SK-MEL-5 (cell line): Measurements from ENCODE around the gene PSMA6. TPM values are rescaled to one million over a fixed set of nuclear protein-coding genes. Genes with fewer than 3 reads are reported as not detected.

ENCODE experiments used
- total RNA-seq: library from RNA; depleted of rRNA; stranded (reverse); fragments of >200 nt; shearing (Covaris generic); gene quantifications from 2 replicates; pipeline ENCODE4 v1.2.3, GENCODE V29; 2014; rRNA removed

Gene PSMA6
- total RNA-seq, 1 experiment from 2014 or later = 169 TPM

Other genes starting within 250 kb of the PSMA6 start
- gene FAM177A1, start 246.1 kb upstream of the PSMA6 start, total RNA-seq = 34.8 and 41.9 TPM in 2 replicates
- gene PPP2R3C, start 170.4 kb upstream of the PSMA6 start, total RNA-seq = 53.9 and 57.6 TPM in 2 replicates
- 32.7 and 36.8 TPM in 2 replicates for gene PRORP, start 169.8 kb upstream of the PSMA6 start, total RNA-seq
- gene NFKBIA, start 112.4 kb downstream of the PSMA6 start, total RNA-seq = 25.8 and 26.7 TPM in 2 replicates
- gene INSM2, start 241.8 kb downstream of the PSMA6 start, total RNA-seq = 0.26 and 0.27 TPM in 2 replicates